HepG2 (cell line): Measurements from ENCODE around the gene ZNF367. TPM values are rescaled to one million over a fixed set of nuclear protein-coding genes. Genes with fewer than 3 reads are reported as not detected.

ENCODE experiments used
- ERF ChIP-seq: IDR thresholded peaks from 2 replicates; pipeline ENCODE4 v1.6.1; 2018; ENCODE audit warnings: missing biosample characterization, missing genetic modification reagents
- HES4 ChIP-seq: sonication (generic); formaldehyde crosslinking; IDR thresholded peaks from 2 replicates; pipeline ENCODE4 v1.9.0; 2021; ENCODE audit warnings: mild to moderate bottlenecking, missing genetic modification reagents, borderline replicate concordance
- HMGXB4 ChIP-seq, 2 experiments: sonication (generic) in 1 of 2; formaldehyde crosslinking in 1 of 2; IDR thresholded peaks; 2 replicates each; pipeline versions ENCODE4 v1.4.0 to v1.6.1; 2018 to 2020; ENCODE audit warnings: missing genetic modification reagents in 2 of 2, borderline replicate concordance in 1 of 2, low read depth in 1 of 2, mild to moderate bottlenecking in 1 of 2, missing biosample characterization in 1 of 2
- MAX ChIP-seq: IDR thresholded peaks from 2 replicates; pipeline ENCODE4 v1.6.1; 2012; ENCODE audit warnings: inconsistent platforms
- MEIS2 ChIP-seq: sonication (generic); formaldehyde crosslinking; IDR thresholded peaks from 2 replicates; pipeline ENCODE4 v1.9.0; 2021; ENCODE audit warnings: mild to moderate bottlenecking, missing genetic modification reagents
- NRL ChIP-seq: sonication (generic); formaldehyde crosslinking; IDR thresholded peaks from 2 replicates; pipeline ENCODE4 v1.5.0; 2020; ENCODE audit warnings: missing genetic modification reagents, mild to moderate bottlenecking, moderate library complexity, borderline replicate concordance
- PRDM10 ChIP-seq: sonication (generic); formaldehyde crosslinking; IDR thresholded peaks from 2 replicates; pipeline ENCODE4 v1.4.0; 2020; ENCODE audit warnings: low read depth, missing genetic modification reagents
- SALL1 ChIP-seq: sonication (generic); formaldehyde crosslinking; IDR thresholded peaks from 2 replicates; pipeline ENCODE4 v1.8.0; 2022; ENCODE audit warnings: mild to moderate bottlenecking, missing genetic modification reagents
- SMARCE1 ChIP-seq: fragments of 450-650 bp; IDR thresholded peaks from 2 replicates; pipeline ENCODE4 v1.6.1; 2017; ENCODE audit warnings: borderline replicate concordance
- SMYD3 ChIP-seq: sonication (generic); formaldehyde crosslinking; IDR thresholded peaks from 2 replicates; pipeline ENCODE4 v1.8.1; 2023; ENCODE audit warnings: mild to moderate bottlenecking, missing genetic modification reagents
- ZBTB21 ChIP-seq: sonication (generic); formaldehyde crosslinking; IDR thresholded peaks from 2 replicates; pipeline ENCODE4 v1.4.0; 2020; ENCODE audit warnings: missing genetic modification reagents
- ZBTB38 ChIP-seq: sonication (generic); formaldehyde crosslinking; IDR thresholded peaks from 2 replicates; pipeline ENCODE4 v1.5.1; 2020; ENCODE audit warnings: mild to moderate bottlenecking, missing genetic modification reagents
- ZNF501 ChIP-seq: sonication (generic); formaldehyde crosslinking; IDR thresholded peaks from 2 replicates; pipeline ENCODE4 v1.5.1; 2020; ENCODE audit warnings: mild to moderate bottlenecking, moderate library complexity, missing genetic modification reagents
- ZNF572 ChIP-seq: sonication (generic); formaldehyde crosslinking; IDR thresholded peaks from 2 replicates; pipeline ENCODE4 v1.5.1; 2020; ENCODE audit warnings: mild to moderate bottlenecking, missing genetic modification reagents
- ZNF687 ChIP-seq: sonication (generic); formaldehyde crosslinking; IDR thresholded peaks from 2 replicates; pipeline ENCODE4 v1.5.1; 2020; ENCODE audit warnings: mild to moderate bottlenecking, missing genetic modification reagents, moderate library complexity
- ZNF770 ChIP-seq: sonication (generic); formaldehyde crosslinking; IDR thresholded peaks from 2 replicates; pipeline ENCODE4 v1.5.0; 2020; ENCODE audit warnings: mild to moderate bottlenecking, missing genetic modification reagents
- polyA plus RNA-seq, 8 experiments: library from polyadenylated mRNA; depleted of rRNA in 3 of 8; stranded (reverse) in 7 of 8; unstranded in 1 of 8; fragments of >200 nt; fragmentation: Illumina TruSeq in 4 of 8; extraction: Trizol in 4 of 8; gene quantifications; 2 replicates each; pipeline versions ENCODE4 v1.2.1 to v1.2.3, GENCODE V29; 2011 to 2016; ENCODE audit warnings: low read depth in 4 of 8, missing spikeins in 1 of 8, mixed read lengths in 1 of 8; ENCODE audit not compliant: insufficient read depth in 1 of 8
- total RNA-seq, 5 experiments: library from RNA; depleted of rRNA; stranded (reverse); fragments of >200 nt; fragmentation: Illumina TruSeq; extraction: Trizol; gene quantifications; 2 replicates each; pipeline ENCODE4 v1.2.3, GENCODE V29; 2016; ENCODE audit warnings: low read depth in 1 of 5

Gene ZNF367
- total and polyA plus RNA-seq, 2 of the 13 experiments (the other 11 are each of a cell fraction or from before 2014, with no cell fraction given), result 2.9 to 7.7 TPM

GRCh38 chr9:96423322-96423984 is 5.3 kb upstream of the ZNF367 start (continued):
- TF ChIP-seq ZNF770 (CRISPR knock-in tag) (0 out of 2 replicates have a peak, but pooled peaks have one; percentile 30), ZNF687 (peak; percentile 45; the same call in 1 of the 2 replicates), MEIS2 (CRISPR knock-in tag) (peak; percentile 25; the same call in 1 of the 2 replicates), SMYD3 (CRISPR knock-in tag) (no peak), ZNF501 (CRISPR knock-in tag) (peak; percentile 29; the same call in 1 of the 2 replicates), HES4 (CRISPR knock-in tag) (0 out of 2 replicates have a peak, but pooled peaks have one; percentile 48), NRL (0 out of 2 replicates have a peak, but pooled peaks have one; percentile 19), PRDM10 (peak; percentile 49; the same call in 1 of the 2 replicates), MAX (no peak), ZNF572 (CRISPR knock-in tag) (peak; percentile 88; the same call in 1 of the 2 replicates), HMGXB4 (CRISPR knock-in tag; IDR thresholded peaks at IDR 0.05; ENCODE audit: borderline replicate concordance in 1 of 2, low read depth in 1 of 2) (no peak), ZBTB21 (CRISPR knock-in tag) (no peak), ZBTB38 (CRISPR knock-in tag) (no peak), ERF (CRISPR knock-in tag) (0 out of 2 replicates have a peak, but pooled peaks have one; percentile 7), SALL1 (peak; percentile 36; the same call in 1 of the 2 replicates), SMARCE1 (no peak)
